Ovary (tissue), 3 donors: ENCODE data around the gene ANGEL1.

Experiments
- POLR2A ChIP-seq: fragments of 450-650 bp; IDR thresholded peaks from one replicate; pipeline ENCODE4 v1.6.1; 2017; ENCODE audit warnings: antibody characterized with exemption, mild to moderate bottlenecking, moderate library complexity
- TF ChIP-seq, protein P1 (sequence below), 3 donors: fragments of 450-650 bp in 2 of 3; fragments of 200-600 bp in 1 of 3; IDR thresholded peaks; one replicate each; pipeline versions ENCODE4 v1.5.1 to v1.8.0; 2016 to 2022; ENCODE audit warnings: antibody characterized with exemption in 3 of 3, mild to moderate bottlenecking in 1 of 3
- donor health status: DM: no; HTN: no; CAD: no.

DNA sequence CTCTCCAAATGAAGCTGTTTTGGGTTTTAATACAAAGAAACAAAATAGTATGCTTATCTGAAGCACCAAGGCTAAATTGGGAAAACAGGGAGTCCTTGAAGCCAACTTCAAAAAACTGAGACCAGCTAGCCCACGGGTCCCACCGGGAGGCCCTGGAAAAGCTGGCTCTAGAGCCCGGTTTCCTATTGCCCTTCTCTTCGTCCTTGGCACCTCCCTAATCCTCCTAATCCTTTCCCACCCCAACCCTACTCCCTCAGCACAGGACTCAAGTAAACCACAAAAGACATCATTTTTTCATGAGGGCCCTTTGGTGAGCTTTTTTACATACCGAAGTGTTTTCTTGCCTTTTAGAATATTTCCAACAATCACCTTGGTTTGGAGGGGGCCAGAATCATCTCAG lies 24.8 kb upstream of the ANGEL1 start:
- TF ChIP-seq, protein P1, sequence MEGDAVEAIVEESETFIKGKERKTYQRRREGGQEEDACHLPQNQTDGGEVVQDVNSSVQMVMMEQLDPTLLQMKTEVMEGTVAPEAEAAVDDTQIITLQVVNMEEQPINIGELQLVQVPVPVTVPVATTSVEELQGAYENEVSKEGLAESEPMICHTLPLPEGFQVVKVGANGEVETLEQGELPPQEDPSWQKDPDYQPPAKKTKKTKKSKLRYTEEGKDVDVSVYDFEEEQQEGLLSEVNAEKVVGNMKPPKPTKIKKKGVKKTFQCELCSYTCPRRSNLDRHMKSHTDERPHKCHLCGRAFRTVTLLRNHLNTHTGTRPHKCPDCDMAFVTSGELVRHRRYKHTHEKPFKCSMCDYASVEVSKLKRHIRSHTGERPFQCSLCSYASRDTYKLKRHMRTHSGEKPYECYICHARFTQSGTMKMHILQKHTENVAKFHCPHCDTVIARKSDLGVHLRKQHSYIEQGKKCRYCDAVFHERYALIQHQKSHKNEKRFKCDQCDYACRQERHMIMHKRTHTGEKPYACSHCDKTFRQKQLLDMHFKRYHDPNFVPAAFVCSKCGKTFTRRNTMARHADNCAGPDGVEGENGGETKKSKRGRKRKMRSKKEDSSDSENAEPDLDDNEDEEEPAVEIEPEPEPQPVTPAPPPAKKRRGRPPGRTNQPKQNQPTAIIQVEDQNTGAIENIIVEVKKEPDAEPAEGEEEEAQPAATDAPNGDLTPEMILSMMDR (IDR thresholded peaks at IDR 0.05) = no peak
- TF ChIP-seq POLR2A = no peak
